ENCODE data around the gene IFI30. TPM values are rescaled to one million over a fixed set of nuclear protein-coding genes. Genes with fewer than 3 reads are reported as not detected.

Gene IFI30
- total and polyA plus RNA-seq, 2 experiments from 2014 or later: 27.4 to 34.4 TPM

DNA sequence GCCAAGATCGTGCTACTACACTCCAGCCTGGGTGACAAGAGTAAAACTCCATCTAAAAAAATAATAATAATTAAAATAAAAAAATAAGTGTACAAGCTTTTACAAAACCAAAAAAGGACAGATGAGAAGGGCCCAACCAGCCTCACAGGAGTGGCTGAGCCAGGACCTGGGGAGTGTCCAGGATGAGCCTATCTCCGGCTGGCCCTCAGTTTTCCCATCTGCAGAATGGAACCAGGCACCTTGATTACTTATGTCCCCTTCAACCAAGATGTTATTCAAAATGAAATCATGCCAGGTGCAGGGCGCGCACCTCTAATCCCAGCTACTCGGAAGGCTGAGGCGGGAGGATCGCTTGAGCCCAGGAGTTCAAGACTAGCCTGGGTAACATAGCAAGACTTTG, 9.5 kb upstream of the IFI30 start:
- Mint-ChIP-seq H3K4me1 (peaks cover 6% of the 10 kb centered on the region; the same call in 2 of the 3 replicates), H3K27me3 (ENCODE audit: insufficient read depth, low read depth, poor library complexity) (peaks cover 8% of the 10 kb centered on the region), H3K4me3 (no peak overlapping the region), H3K36me3 (ENCODE audit: low read depth) (peaks cover 48% of the 10 kb centered on the region), H3K9me3 (no peaks in the 10 kb centered on the region), H3K27ac (no peak overlapping the region)
- Histone ChIP-seq H2AFZ (no peak overlapping the region), H3K4me1 (ENCODE audit: insufficient read depth) (no peaks in the 10 kb centered on the region; the same call in 1 of the 2 replicates), H3K79me2 (replicated peaks; ENCODE audit: insufficient read depth) (no peaks in the 10 kb centered on the region), H3K27me3 (ENCODE audit: insufficient read depth) (no peaks in the 10 kb centered on the region), H3K9me2 (ENCODE audit: insufficient read depth) (no peaks in the 10 kb centered on the region), H3F3A (replicated peaks; ENCODE audit: low read depth) (peaks cover 15% of the 10 kb centered on the region; the same call in 1 of the 2 replicates), H4K20me1 (replicated peaks; ENCODE audit: insufficient read depth) (no peaks in the 10 kb centered on the region; the same call in none of the 2 replicates), H3K36me3 (ENCODE audit: insufficient read depth) (peaks cover 4% of the 10 kb centered on the region; the same call in 1 of the 2 replicates), H3K27ac (ENCODE audit: low read depth) (no peak overlapping the region), H3K4me3 (no peak overlapping the region), H3K4me2 (no peak overlapping the region)
- no peak for DNase-seq (ENCODE audit: low spot score)
- ATAC-seq: no peak
- TF ChIP-seq ZNF331 (CRISPR knock-in tag; IDR thresholded peaks at IDR 0.05; ENCODE audit: low read depth) (no peak), EZH2 (IDR thresholded peaks at IDR 0.05; ENCODE audit: low read depth, unreplicated experiment) (no peak)

GRCh38 chr19:18165794-18166544, 7.6 kb upstream of the IFI30 start:
- H3K79me2 ChIP-seq (replicated peaks; ENCODE audit: insufficient read depth): no peaks in the 10 kb centered on the region
- TF ChIP-seq CREB1 (CRISPR knock-in tag; IDR thresholded peaks at IDR 0.05; ENCODE audit: low read depth): no peak
- no peak for TF ChIP-seq CTCF (conservative IDR thresholded peaks at IDR 0.05; ENCODE audit: low read depth in 2 of 2)
- no peak for DNase-seq (ENCODE audit: low spot score)
- no peaks in the 10 kb centered on the region for H3K9me2 ChIP-seq (ENCODE audit: insufficient read depth)
- no peaks in the 10 kb centered on the region; the same call in 1 of the 2 replicates for H3K4me1 ChIP-seq (ENCODE audit: insufficient read depth)
- Mint-ChIP-seq H3K27ac (no peak overlapping the region), H3K36me3 (ENCODE audit: low read depth) (peaks cover 60% of the 10 kb centered on the region), H3K4me1 (peaks cover 4% of the 10 kb centered on the region; the same call in 2 of the 3 replicates), H3K9me3 (no peaks in the 10 kb centered on the region), H3K27me3 (ENCODE audit: insufficient read depth, low read depth, poor library complexity) (peaks cover 10% of the 10 kb centered on the region), H3K4me3 (no peak overlapping the region; the same call in 2 of the 3 replicates)
- H3K27me3 ChIP-seq (ENCODE audit: insufficient read depth): no peaks in the 10 kb centered on the region
- H3K4me3 ChIP-seq: no peak overlapping the region
- no peak for ATAC-seq
- no peak overlapping the region for H3K27ac ChIP-seq (ENCODE audit: low read depth)
- H4K20me1 ChIP-seq (replicated peaks; ENCODE audit: insufficient read depth): no peaks in the 10 kb centered on the region; the same call in none of the 2 replicates
- no peak overlapping the region for H2AFZ ChIP-seq
- peaks cover 4% of the 10 kb centered on the region; the same call in 1 of the 2 replicates for H3K36me3 ChIP-seq (ENCODE audit: insufficient read depth)
- H3F3A ChIP-seq (replicated peaks; ENCODE audit: low read depth): peaks cover 10% of the 10 kb centered on the region; the same call in 1 of the 2 replicates
- H3K4me2 ChIP-seq: no peak overlapping the region

DNA sequence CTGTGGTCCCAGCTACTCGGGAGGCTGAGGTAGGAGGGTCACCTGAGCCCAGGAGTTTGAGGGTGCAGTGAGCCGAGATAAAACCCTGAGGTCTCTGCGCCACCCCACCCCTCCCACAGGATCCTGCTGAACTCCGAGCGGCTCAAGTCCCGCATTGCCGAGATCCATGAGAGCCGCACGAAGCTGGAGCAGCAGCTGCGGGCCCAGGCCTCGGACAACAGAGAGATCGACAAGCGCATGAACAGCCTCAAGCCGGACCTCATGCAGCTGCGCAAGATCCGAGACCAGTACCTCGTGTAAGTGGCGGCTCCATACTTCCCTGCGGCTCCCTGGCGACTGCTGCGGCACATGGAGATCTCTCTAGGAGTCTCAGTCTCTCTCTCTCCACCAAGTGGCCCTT, 6.6 kb upstream of the IFI30 start:
- H3K4me3 ChIP-seq: no peak overlapping the region
- H3K4me2 ChIP-seq: no peak overlapping the region
- H3F3A ChIP-seq (replicated peaks; ENCODE audit: low read depth): peaks cover 8% of the 10 kb centered on the region; the same call in 1 of the 2 replicates
- H3K9me3 Mint-ChIP-seq: no peaks in the 10 kb centered on the region
- H3K4me3 Mint-ChIP-seq: no peak overlapping the region
- no peaks in the 10 kb centered on the region for H3K79me2 ChIP-seq (replicated peaks; ENCODE audit: insufficient read depth)
- no peak overlapping the region for H3K27ac ChIP-seq (ENCODE audit: low read depth)
- no peak for ATAC-seq
- peaks cover 54% of the 10 kb centered on the region for H3K36me3 Mint-ChIP-seq (ENCODE audit: low read depth)
- no peaks in the 10 kb centered on the region; the same call in 1 of the 2 replicates for H4K20me1 ChIP-seq (replicated peaks; ENCODE audit: insufficient read depth)
- H3K9me2 ChIP-seq (ENCODE audit: insufficient read depth): no peaks in the 10 kb centered on the region
- peaks cover 4% of the 10 kb centered on the region; the same call in 1 of the 2 replicates for H3K36me3 ChIP-seq (ENCODE audit: insufficient read depth)
- H3K27ac Mint-ChIP-seq: no peak overlapping the region
- no peak for DNase-seq (ENCODE audit: low spot score)
- no peaks in the 10 kb centered on the region; the same call in 2 of the 3 replicates for H3K4me1 Mint-ChIP-seq
- H3K4me1 ChIP-seq (ENCODE audit: insufficient read depth): no peaks in the 10 kb centered on the region
- no peaks in the 10 kb centered on the region for H3K27me3 ChIP-seq (ENCODE audit: insufficient read depth)
- peaks cover 6% of the 10 kb centered on the region for H3K27me3 Mint-ChIP-seq (ENCODE audit: insufficient read depth, low read depth, poor library complexity)
- no peak overlapping the region for H2AFZ ChIP-seq
- TF ChIP-seq POLR2AphosphoS5 (IDR thresholded peaks at IDR 0.05; ENCODE audit: low read depth) (no peak), REST (IDR thresholded peaks at IDR 0.05; ENCODE audit: unreplicated experiment) (no peak), ZNF114 (CRISPR knock-in tag; IDR thresholded peaks at IDR 0.05) (no peak), JUNB (IDR thresholded peaks at IDR 0.05; ENCODE audit: unreplicated experiment) (no peak), CREB1 (CRISPR knock-in tag; IDR thresholded peaks at IDR 0.05; ENCODE audit: low read depth) (no peak), STAT1 (IDR thresholded peaks at IDR 0.05; ENCODE audit: unreplicated experiment) (no peak), CTCF (conservative IDR thresholded peaks at IDR 0.05; ENCODE audit: low read depth in 2 of 2) (no peak)

All from GM23338 (cell line).